A549 treated with GW870086 at 1 μM for 4 hours (cell line): ENCODE data around the gene DNM1. TPM values are rescaled to one million over a fixed set of nuclear protein-coding genes. Genes with fewer than 3 reads are reported as not detected.

Experiments used
- total RNA-seq: library from RNA; stranded (reverse); fragments of 200-300 nt; extraction: Qiagen RNA extraction; gene quantifications from 5 replicates; pipeline ENCODE4 v1.2.3, GENCODE V29; 2022; ENCODE audit warnings: low read depth

The DNM1 gene
- total RNA-seq, result 80.7 to 101 TPM (median 88.4 TPM) in 5 replicates

DNA sequence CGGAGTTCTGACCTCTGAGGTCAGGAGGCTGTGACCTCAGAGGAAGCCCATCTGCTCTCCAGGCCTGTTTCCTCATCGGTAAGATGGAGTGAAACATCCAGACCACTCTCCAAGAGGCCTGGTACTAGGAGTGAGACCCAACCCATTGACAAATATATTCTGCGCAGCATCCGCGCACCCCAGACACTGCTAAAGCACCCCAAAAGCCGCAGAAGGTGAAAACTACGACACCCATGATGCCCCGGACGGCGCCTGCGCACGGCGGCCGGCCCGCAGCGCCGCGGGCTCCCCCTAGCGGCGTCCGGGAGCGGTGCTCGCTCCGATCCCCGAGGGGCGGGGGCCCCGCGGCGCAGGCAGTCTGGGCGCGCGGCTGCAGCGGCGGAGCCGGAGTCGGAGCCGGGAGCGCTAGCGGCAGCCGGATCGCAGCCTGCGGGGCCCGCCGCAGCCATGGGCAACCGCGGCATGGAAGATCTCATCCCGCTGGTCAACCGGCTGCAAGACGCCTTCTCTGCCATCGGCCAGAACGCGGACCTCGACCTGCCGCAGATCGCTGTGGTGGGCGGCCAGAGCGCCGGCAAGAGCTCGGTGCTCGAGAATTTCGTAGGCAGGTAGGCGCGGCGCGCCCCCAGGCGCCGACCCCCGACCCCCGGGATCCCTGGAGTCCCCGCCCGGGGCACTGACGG, at the start of gene DNM1:
TSS of gene DNM1 (plus strand) at position 356 of the 683 bp plus-strand sequence. CDS start at position 448, 92 bp downstream.

DNA sequence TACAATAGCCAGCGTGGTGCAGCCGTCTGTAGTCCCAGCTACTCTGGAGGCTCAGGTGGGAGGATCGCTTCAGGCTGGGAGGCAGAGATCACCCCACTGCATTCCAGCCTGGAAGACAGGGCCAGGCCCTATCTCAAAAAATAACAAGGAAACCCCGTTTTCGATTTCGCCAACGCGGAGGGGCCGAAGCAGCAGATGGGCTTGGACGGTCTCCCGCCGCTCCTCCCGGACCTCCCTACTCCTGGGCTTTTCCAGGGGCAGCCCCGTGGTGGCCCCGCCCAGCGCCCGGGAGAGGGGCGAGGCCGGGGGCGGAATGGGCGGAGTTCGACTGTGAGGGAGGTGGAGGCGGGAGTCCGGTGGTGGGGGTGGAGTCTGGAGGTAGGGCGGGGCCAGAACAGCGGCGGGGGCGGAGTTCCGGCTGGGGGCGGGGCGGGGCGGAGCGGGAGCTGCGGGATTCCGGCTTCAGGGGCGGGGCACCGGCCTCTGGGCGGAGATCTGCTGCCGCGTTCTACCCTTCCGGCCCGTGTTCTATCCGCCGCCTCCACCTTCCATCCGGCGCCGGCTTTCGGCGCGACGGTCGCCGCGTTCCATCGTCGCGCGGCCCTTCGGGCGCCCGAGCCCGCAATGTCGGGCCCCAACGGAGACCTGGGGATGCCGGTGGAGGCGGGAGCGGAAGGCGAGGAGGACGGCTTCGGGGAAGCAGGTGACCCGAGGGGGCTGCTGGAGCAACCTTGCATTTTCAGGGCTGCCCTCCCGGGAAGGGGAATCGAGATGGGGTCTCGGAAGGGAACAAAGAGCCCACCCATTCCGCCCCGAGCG, 43.2 kb upstream of the DNM1 start, which contains the start of gene BBLN:
TSS of gene BBLN (plus strand) at position 482 of the 819 bp plus-strand sequence. CDS start at position 625, 143 bp downstream.

DNA sequence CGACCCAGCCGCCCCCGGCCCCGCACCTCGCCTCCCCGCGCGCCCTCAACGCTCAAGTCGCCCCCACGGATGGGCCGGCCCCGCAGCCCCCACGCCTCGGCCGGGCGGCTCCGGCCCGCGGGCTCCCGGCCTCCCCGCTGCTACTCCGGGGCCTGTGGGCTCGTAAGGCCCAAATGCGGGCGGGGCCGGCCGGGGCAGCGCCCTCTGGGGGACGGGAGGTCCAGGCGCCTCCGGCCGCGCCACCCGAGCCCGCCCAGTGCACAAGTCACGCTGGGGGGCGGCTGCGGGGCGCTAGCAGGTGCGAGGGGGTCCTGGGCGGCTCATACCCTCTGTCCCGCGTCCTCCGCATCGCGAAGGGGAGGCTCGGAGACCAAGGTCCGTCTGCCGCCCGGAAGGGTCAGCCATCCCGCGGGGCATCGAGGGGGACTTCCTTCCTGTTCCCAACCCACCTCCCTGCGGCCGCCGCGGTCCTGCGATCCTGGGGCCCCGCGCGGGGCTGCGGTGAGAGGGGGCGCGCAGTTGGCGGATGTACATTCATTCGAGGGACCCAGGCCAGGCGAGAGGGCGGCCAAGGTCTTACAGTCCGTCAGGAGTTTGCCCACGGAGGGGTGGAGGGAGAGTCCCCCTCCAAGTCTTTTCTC, 11.7 kb upstream of the DNM1 start, which contains the start of gene CIZ1:
TSS of gene CIZ1 (minus strand) at position 167 of the 641 bp plus-strand sequence. CDS start 715 bp downstream, outside the sequence.

DNA sequence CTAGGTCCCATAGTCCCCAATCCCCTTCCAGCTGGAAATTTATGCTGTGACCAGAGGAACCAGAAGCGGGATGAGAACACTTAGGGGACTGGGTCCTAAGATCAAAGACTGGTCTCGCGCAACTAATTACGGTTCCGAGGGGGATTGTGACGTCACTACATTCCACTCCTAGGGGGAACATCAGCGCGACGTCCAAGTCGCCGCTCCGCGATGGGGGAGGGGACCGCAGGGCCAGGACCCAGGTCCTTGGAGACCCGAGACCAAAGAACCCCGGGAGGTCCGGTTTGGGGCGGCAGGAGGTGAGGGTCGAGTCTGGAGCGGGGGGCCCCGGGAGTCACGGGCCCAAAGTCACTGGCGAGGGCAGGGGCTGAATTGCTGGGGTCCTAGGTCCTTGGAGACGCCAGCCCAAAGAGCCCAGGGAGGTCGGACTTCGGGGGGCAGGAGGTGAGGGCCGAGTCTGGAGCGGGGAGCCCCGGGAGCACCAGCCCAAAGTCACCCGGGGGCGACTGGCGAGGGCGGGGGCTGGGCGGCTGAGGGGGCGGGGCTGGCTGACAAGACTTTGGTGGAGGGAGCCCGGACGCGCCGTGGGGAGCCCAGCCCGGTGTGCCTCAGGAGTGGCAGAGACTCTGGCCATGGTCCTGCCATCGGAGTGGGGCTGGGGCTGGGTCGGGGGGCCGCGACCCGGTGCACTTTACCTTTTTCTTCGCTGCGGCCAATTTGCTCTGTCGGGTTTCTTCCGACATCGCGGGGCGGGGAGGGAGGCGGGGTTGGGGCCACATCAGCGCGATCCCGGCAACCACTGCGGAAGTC, 72.2 kb downstream of the DNM1 start, which contains the start of gene GOLGA2:
TSS of gene GOLGA2 (minus strand) at position 810 of the 810 bp plus-strand sequence. CDS start at position 779, 31 bp downstream.

DNA sequence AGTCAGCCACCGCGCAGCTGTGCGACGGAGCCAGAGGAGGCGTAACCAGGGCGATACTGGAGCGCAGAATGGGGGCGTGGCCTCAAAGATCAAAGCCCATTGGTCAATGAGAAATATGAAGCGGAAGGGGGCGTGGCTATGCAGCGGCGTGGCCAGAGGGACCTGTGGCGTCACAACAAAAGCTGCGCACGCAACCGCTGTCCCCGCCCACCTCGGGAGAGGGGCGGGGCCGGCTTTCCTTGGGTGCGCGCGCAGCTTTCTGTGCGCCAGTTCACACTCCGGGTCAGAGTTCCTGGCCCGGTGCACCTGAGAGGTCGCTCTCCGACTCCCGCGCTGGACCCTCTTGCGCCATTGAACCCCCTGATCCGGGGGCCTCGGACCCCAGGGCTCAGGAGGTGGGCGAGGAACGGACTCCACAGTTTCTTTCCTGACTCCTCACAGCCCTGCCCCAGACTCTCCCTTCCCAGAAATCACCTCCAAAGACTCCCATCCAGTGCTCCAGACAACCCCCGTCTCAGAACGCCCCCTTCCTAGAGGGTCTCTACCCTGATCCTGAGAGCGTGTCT, 72.9 kb downstream of the DNM1 start, which contains the start of gene SWI5:
TSS of gene SWI5 (plus strand) at position 269 of the 566 bp plus-strand sequence.

Other genes starting within 250 kb of the DNM1 start
- gene EEIG1, start 222.4 kb upstream of the DNM1 start, total RNA-seq, result 45.8 to 67.1 TPM (median 58.6 TPM) in 5 replicates
- gene NAIF1, start 136.1 kb upstream of the DNM1 start, total RNA-seq, result 4.5 to 6.9 TPM (median 6.4 TPM) in 5 replicates
- 7.2 to 8.7 TPM (median 8.0 TPM) in 5 replicates for gene SLC25A25, start 135.1 kb upstream of the DNM1 start, total RNA-seq
- gene PTGES2, start 75.7 kb upstream of the DNM1 start, total RNA-seq, result 67.6 to 98.4 TPM (median 91.8 TPM) in 5 replicates
- 2.4 to 6.8 TPM (median 3.2 TPM) in 5 replicates for gene LCN2, start 53.9 kb upstream of the DNM1 start, total RNA-seq
- gene BBLN, start 43.1 kb upstream of the DNM1 start, total RNA-seq, result 48.4 to 68.9 TPM (median 61.7 TPM) in 5 replicates
- gene CIZ1, start 11.8 kb upstream of the DNM1 start, total RNA-seq, result 69.8 to 91.7 TPM (median 80.7 TPM) in 5 replicates
- gene GOLGA2, start 72.6 kb downstream of the DNM1 start, total RNA-seq, result 37.3 to 51.1 TPM (median 46.7 TPM) in 5 replicates
- 42.0 to 55.1 TPM (median 43.8 TPM) in 5 replicates for gene SWI5, start 72.9 kb downstream of the DNM1 start, total RNA-seq
- 38.1 to 56.2 TPM (median 47.7 TPM) in 5 replicates for gene TRUB2, start 119.1 kb downstream of the DNM1 start, total RNA-seq
- gene COQ4, start 119.5 kb downstream of the DNM1 start, total RNA-seq, result 50.4 to 59.1 TPM (median 55.9 TPM) in 5 replicates
- 36.3 to 50.5 TPM (median 46.0 TPM) in 5 replicates for gene SLC27A4, start 137.1 kb downstream of the DNM1 start, total RNA-seq
- gene URM1, start 168.0 kb downstream of the DNM1 start, total RNA-seq, result 67.0 to 85.2 TPM (median 83.9 TPM) in 5 replicates
- 32.5 to 38.6 TPM (median 34.2 TPM) in 5 replicates for gene CERCAM, start 217.5 kb downstream of the DNM1 start, total RNA-seq